ENCODE results near the gene FOXP1. TPM values are rescaled to one million over a fixed set of nuclear protein-coding genes. Genes with fewer than 3 reads are reported as not detected.

The FOXP1 gene
- 27.3 and 29.9 TPM in 2 replicates for total RNA-seq (ENCODE audit: low replicate concordance)

DNA sequence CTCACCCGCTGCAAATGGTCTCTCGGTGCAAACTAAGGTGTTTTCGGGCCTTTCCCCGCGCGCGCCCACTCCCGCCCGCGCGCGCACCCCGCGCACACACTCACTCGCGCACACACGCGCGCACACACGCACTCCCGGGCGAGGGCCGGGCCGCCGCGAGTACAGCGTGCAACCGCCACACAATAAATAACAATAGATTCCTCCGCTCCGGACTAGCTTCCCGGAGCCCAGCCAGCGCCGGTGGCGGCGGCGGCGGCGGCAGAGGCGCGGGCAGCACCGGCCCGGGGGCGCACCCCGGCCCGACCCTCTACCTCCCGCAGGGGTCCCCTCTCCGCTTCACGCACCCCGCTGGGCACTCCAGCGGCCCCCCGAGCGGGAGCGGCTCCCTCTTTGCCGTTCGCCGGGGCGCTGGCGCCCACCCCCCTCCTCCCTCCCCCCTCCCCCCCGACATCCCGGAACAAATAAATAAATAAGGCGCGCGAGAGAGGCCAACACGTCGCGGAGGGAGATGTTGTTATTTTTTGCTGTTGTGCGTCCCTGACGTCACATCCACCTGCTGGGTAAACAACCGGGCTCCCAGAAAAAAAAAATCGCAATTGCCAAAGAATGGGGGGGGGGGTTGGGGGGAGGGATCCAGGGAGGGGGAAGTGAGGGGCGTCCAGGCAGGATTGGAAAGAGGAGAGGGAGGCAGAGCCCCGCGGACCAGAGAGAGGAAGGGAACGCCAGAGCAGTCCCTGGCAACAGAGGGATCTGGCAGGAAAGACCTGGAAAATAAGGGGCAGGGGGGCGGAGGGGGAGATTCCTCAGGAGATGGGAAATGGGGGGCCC is at the start of gene FOXP1:
TSS of gene FOXP1 (minus strand) at position 163 of the 828 bp plus-strand sequence. CDS start 385,347 bp downstream, outside the sequence.
- H3K9ac ChIP-seq = peak within 1 kb of the TSS; percentile 54
- H3K4me3 Mint-ChIP-seq = peak within 1 kb of the TSS; percentile 95
- H3K27me3 Mint-ChIP-seq (ENCODE audit: insufficient read depth, low read depth) = peaks cover 6% of the 10 kb centered on the region
- no peaks in the 10 kb centered on the region for H3K36me3 ChIP-seq
- H3K4me3 ChIP-seq = peak within 1 kb of the TSS; percentile 71
- H3K9me3 ChIP-seq (ENCODE audit: low read depth) = no peaks in the 10 kb centered on the region
- H3K4me2 ChIP-seq = peak within 1 kb of the TSS; percentile 97
- peaks cover 28% of the 10 kb centered on the region for H3K79me2 ChIP-seq (ENCODE audit: low read depth)
- H3K36me3 Mint-ChIP-seq = no peaks in the 10 kb centered on the region
- peaks cover 14% of the 10 kb centered on the region for H3K27me3 ChIP-seq
- H3F3A ChIP-seq (ENCODE audit: low read depth) = peaks cover 29% of the 10 kb centered on the region
- H3K9me3 Mint-ChIP-seq = no peaks in the 10 kb centered on the region
- H2AFZ ChIP-seq (replicated peaks) = peak within 1 kb of the TSS; percentile 87
- H3K27ac ChIP-seq = peak within 1 kb of the TSS; percentile 91
- peak; percentile 87 for DNase-seq (ENCODE audit: low spot score)
- TF ChIP-seq EZH2 (IDR thresholded peaks at IDR 0.05) (no peak), EZH2phosphoT487 (IDR thresholded peaks at IDR 0.05) (no peak), CTCF (IDR thresholded peaks at IDR 0.05) (no peak)
- peaks cover 26% of the 10 kb centered on the region for H4K20me1 ChIP-seq (ENCODE audit: low read depth)
- H3K27ac Mint-ChIP-seq = peak within 1 kb of the TSS; percentile 97
- H3K4me1 ChIP-seq = peaks cover 27% of the 10 kb centered on the region
- H3K4me1 Mint-ChIP-seq = peaks cover 42% of the 10 kb centered on the region

DNA sequence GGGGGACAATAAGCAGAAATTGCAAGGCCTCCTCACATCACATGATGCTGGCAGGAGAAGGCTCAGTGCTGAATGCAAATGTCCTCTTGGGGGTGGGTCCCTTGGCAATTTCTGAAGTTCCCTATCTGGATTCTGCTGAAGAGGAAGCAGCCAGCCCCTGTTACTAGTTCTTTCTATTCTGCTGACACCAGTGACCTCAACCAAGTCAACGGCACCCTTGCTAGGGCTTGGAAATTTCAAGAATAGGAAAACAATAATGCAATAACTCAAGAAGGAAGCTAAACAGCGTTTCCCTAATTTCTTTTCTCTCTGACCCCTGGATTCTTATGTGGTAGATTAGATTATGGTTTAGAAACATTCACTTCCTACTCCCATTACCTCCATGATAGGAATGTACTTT is 46.2 kb upstream of the FOXP1 start:
- no peaks in the 10 kb centered on the region for H3K27me3 ChIP-seq
- H3K27ac Mint-ChIP-seq = no peak overlapping the region
- no peaks in the 10 kb centered on the region for H3K4me1 Mint-ChIP-seq
- TF ChIP-seq CTCF (IDR thresholded peaks at IDR 0.05) (no peak), EZH2phosphoT487 (IDR thresholded peaks at IDR 0.05) (no peak), EZH2 (IDR thresholded peaks at IDR 0.05) (no peak)
- no peaks in the 10 kb centered on the region for H3K27me3 Mint-ChIP-seq (ENCODE audit: insufficient read depth, low read depth)
- no peak overlapping the region for H3K27ac ChIP-seq
- H4K20me1 ChIP-seq (ENCODE audit: low read depth) = no peaks in the 10 kb centered on the region
- H3K4me1 ChIP-seq = no peaks in the 10 kb centered on the region
- DNase-seq (ENCODE audit: low spot score) = no peak
- H3K36me3 Mint-ChIP-seq = no peaks in the 10 kb centered on the region
- no peak overlapping the region for H3K4me2 ChIP-seq
- no peaks in the 10 kb centered on the region for H3K79me2 ChIP-seq (ENCODE audit: low read depth)
- H3K4me3 Mint-ChIP-seq = no peak overlapping the region
- no peak overlapping the region for H3K4me3 ChIP-seq
- no peaks in the 10 kb centered on the region for H3K36me3 ChIP-seq
- no peak overlapping the region for H3K9ac ChIP-seq
- no peak overlapping the region for H2AFZ ChIP-seq (replicated peaks)
- H3K9me3 Mint-ChIP-seq = no peaks in the 10 kb centered on the region
- H3K9me3 ChIP-seq (ENCODE audit: low read depth) = no peaks in the 10 kb centered on the region
- no peaks in the 10 kb centered on the region for H3F3A ChIP-seq (ENCODE audit: low read depth)

GRCh38 chr3:71629289-71629688 is 45.8 kb upstream of the FOXP1 start:
- H3K9me3 Mint-ChIP-seq = no peaks in the 10 kb centered on the region
- DNase-seq (ENCODE audit: low spot score) = no peak
- H3K4me3 Mint-ChIP-seq = no peak overlapping the region
- H3K27me3 ChIP-seq = no peaks in the 10 kb centered on the region
- no peaks in the 10 kb centered on the region for H3K36me3 Mint-ChIP-seq
- H3K4me1 ChIP-seq = no peaks in the 10 kb centered on the region
- H2AFZ ChIP-seq (replicated peaks) = no peak overlapping the region
- no peak for TF ChIP-seq CTCF (IDR thresholded peaks at IDR 0.05)
- no peak for TF ChIP-seq EZH2phosphoT487 (IDR thresholded peaks at IDR 0.05)
- TF ChIP-seq EZH2 (IDR thresholded peaks at IDR 0.05) = no peak
- no peaks in the 10 kb centered on the region for H3K36me3 ChIP-seq
- H3K9me3 ChIP-seq (ENCODE audit: low read depth) = no peaks in the 10 kb centered on the region
- H3K27me3 Mint-ChIP-seq (ENCODE audit: insufficient read depth, low read depth) = peaks cover 2% of the 10 kb centered on the region
- H3K79me2 ChIP-seq (ENCODE audit: low read depth) = no peaks in the 10 kb centered on the region
- H3K9ac ChIP-seq = no peak overlapping the region
- no peak overlapping the region for H3K27ac Mint-ChIP-seq
- H3K4me1 Mint-ChIP-seq = no peaks in the 10 kb centered on the region
- H3K4me3 ChIP-seq = no peak overlapping the region
- H3K27ac ChIP-seq = no peak overlapping the region
- no peak overlapping the region for H3K4me2 ChIP-seq
- H4K20me1 ChIP-seq (ENCODE audit: low read depth) = no peaks in the 10 kb centered on the region
- no peaks in the 10 kb centered on the region for H3F3A ChIP-seq (ENCODE audit: low read depth)

Data from neural progenitor cell (in vitro differentiated cells).